ENCODE data around the gene RBM10.

The RBM10 gene

GRCh38 chrX:47148946-47149345 lies 3.9 kb downstream of the RBM10 start:
- no peak for TF ChIP-seq REST (IDR thresholded peaks at IDR 0.05; ENCODE audit: insufficient read depth in 1 of 2, low read depth in 2 of 2, low read length in 2 of 2)
- no peak for TF ChIP-seq TAF1 (IDR thresholded peaks at IDR 0.05; ENCODE audit: borderline replicate concordance, insufficient read depth, low read length)
- no peak for TF ChIP-seq POLR2AphosphoS5 (IDR thresholded peaks at IDR 0.05; ENCODE audit: low read depth, low read length)
- no peak for TF ChIP-seq SIN3A (IDR thresholded peaks at IDR 0.05; ENCODE audit: borderline replicate concordance, insufficient read depth, low read length)
- no peak for TF ChIP-seq FOXP2 (optimal IDR thresholded peaks at IDR 0.05; ENCODE audit: borderline replicate concordance, extremely low read depth, extremely low read length, insufficient read depth)

- TF ChIP-seq TAF1 (IDR thresholded peaks at IDR 0.05; ENCODE audit: borderline replicate concordance, insufficient read depth, low read length) (no peak), REST (IDR thresholded peaks at IDR 0.05; ENCODE audit: insufficient read depth in 1 of 2, low read depth in 2 of 2, low read length in 2 of 2) (no peak), POLR2AphosphoS5 (IDR thresholded peaks at IDR 0.05; ENCODE audit: low read depth, low read length) (no peak), SIN3A (IDR thresholded peaks at IDR 0.05; ENCODE audit: borderline replicate concordance, insufficient read depth, low read length) (no peak), FOXP2 (optimal IDR thresholded peaks at IDR 0.05; ENCODE audit: borderline replicate concordance, extremely low read depth, extremely low read length, insufficient read depth) (no peak)
These were observed 6.4 kb downstream of the RBM10 start for GRCh38 chrX:47151435-47151834.

GRCh38 chrX:47156611-47157520 lies 11.8 kb downstream of the RBM10 start:
- no peak for TF ChIP-seq POLR2AphosphoS5 (IDR thresholded peaks at IDR 0.05; ENCODE audit: low read depth, low read length)
- TF ChIP-seq TAF1 (IDR thresholded peaks at IDR 0.05; ENCODE audit: borderline replicate concordance, insufficient read depth, low read length) = no peak
- no peak for TF ChIP-seq FOXP2 (optimal IDR thresholded peaks at IDR 0.05; ENCODE audit: borderline replicate concordance, extremely low read depth, extremely low read length, insufficient read depth)
- TF ChIP-seq REST (IDR thresholded peaks at IDR 0.05; ENCODE audit: insufficient read depth in 1 of 2, low read depth in 2 of 2, low read length in 2 of 2) = no peak
- no peak for TF ChIP-seq SIN3A (IDR thresholded peaks at IDR 0.05; ENCODE audit: borderline replicate concordance, insufficient read depth, low read length)

GRCh38 chrX:47158131-47158530 lies 13.1 kb downstream of the RBM10 start:
- TF ChIP-seq REST (IDR thresholded peaks at IDR 0.05; ENCODE audit: insufficient read depth in 1 of 2, low read depth in 2 of 2, low read length in 2 of 2) (no peak), TAF1 (IDR thresholded peaks at IDR 0.05; ENCODE audit: borderline replicate concordance, insufficient read depth, low read length) (no peak), FOXP2 (optimal IDR thresholded peaks at IDR 0.05; ENCODE audit: borderline replicate concordance, extremely low read depth, extremely low read length, insufficient read depth) (no peak), SIN3A (IDR thresholded peaks at IDR 0.05; ENCODE audit: borderline replicate concordance, insufficient read depth, low read length) (no peak), POLR2AphosphoS5 (IDR thresholded peaks at IDR 0.05; ENCODE audit: low read depth, low read length) (no peak)

Measured in PFSK-1 (cell line).